KBM-7 (cell line): Measurements from ENCODE around the gene PDCD4.
A peak's percentile ranks its signal among the peaks of the same experiment; 100 is the strongest.
"Not testable (repeated sequence)": the region's sequence is repeated elsewhere in the genome, so short reads cannot be mapped to it uniquely, and the experiment has no call there.

Source experiments
- DNase-seq: peaks from one replicate; pipeline ENCODE4 v3.0.0-alpha.2; 2015
- in situ Hi-C: fragments of 300-500 bp; cut with MboI; formaldehyde crosslinking; loops from 2 replicates; pipeline ENCODE4 v1.14.3; 2020; ENCODE audit warnings: low sequenced_read_pairs, low pct_unique_long_range_greater_than_20kb, mixed read lengths

PDCD4 gene

DNA sequence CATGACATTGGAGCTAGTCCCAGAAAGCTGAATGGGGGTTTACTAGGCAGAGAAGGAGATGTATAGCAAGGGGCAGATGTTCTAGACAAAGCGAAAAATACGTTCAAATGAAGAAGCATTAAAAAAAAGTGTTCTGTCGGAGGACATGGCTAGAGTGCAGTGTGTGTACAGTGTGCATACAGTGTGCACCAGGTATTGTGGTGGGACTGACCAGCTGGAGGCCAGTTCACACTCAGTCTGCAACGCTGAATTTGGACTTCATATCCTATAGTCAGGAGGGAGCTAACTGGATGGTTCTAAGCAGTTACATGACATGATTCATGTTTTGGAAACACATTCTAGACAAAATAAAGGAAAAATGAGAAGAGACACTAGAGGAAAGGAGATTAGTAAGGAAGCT lies 38.4 kb downstream of the PDCD4 start:
- in situ Hi-C loops = no loop called here
- DNase-seq = no peak

DNA sequence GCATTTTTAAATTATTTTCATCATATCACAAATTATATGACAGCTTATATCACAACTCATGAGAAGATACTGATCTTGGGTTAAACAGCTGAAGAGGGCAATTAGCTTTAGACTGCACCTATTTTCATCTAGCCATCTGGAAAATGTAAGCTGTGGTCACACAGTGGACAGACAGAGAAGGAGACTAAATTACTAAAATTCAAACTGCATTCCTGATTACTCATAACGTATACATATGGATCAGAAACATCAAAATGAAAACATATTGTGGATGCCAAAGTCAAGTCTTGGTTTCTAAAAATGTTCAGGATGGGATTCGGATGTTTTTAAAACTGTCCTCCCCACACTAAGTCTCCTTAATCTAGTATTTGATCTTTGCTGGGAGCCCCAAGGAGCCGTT lies 40.6 kb downstream of the PDCD4 start:
- in situ Hi-C loops = no loop called here
- no peak for DNase-seq

DNA sequence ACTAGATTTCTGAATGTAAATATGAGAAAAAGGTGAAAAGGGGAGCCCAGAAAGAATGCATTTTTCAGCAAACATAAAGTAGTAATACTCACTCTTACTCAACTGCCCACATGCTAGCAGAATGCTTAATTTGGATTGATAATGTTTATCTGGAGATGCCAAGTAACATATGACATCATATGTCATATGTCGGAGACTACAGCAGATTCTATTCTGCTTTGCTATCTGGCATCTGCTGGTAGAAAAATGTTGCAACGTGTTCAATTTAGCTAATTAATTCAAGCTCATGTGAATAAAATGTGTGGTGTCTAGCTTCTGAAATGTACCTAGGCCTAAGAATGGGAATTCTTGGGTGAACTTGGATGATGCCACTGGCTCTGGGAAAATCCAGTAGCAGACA lies 42.7 kb downstream of the PDCD4 start:
- no peak for DNase-seq
- in situ Hi-C loops = no loop called here

DNA sequence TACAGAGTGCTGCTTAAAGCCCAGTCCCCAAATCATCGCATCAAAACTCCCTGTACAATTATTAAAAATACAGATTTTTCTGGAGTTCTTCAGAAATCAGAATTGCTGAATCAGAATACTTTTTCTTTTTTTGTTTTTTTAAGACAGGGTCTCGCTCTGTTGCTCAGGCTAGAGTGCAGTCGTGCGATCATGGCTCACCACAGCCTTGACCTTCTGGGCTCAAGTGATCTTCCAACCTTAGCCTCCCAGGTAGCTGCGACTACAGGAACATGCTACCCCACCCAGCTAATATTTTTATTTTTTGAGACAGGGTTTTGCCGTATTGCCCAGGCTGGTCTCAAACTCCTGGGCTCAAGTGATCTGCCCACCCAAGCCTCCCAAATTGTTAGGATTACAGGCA lies 43.3 kb downstream of the PDCD4 start:
- in situ Hi-C loops = no loop called here

DNA sequence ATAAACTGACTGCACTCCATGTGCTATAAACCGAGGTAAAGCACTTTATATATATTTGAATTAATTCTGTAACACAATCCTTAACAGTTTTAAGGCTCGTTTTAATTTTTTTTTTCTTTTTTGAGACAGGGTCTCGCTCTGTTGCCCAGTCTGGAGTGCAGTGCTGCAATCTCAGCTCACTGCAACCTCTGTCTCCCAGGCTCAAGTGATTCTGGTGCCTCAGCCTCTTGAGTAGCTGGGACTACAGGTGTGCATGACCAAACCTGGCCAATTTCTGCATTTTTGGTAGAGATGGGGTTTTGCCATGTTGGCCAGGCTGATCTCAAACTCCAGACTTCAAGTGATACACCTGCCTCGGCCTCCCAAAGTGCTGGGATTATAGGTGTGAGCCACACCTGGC lies 43.9 kb downstream of the PDCD4 start:
- in situ Hi-C loops, DNase-seq: not testable (repeated sequence)

More for the DNA sequence above, 43.3 kb downstream of the PDCD4 start:
- no peak for DNase-seq

DNA sequence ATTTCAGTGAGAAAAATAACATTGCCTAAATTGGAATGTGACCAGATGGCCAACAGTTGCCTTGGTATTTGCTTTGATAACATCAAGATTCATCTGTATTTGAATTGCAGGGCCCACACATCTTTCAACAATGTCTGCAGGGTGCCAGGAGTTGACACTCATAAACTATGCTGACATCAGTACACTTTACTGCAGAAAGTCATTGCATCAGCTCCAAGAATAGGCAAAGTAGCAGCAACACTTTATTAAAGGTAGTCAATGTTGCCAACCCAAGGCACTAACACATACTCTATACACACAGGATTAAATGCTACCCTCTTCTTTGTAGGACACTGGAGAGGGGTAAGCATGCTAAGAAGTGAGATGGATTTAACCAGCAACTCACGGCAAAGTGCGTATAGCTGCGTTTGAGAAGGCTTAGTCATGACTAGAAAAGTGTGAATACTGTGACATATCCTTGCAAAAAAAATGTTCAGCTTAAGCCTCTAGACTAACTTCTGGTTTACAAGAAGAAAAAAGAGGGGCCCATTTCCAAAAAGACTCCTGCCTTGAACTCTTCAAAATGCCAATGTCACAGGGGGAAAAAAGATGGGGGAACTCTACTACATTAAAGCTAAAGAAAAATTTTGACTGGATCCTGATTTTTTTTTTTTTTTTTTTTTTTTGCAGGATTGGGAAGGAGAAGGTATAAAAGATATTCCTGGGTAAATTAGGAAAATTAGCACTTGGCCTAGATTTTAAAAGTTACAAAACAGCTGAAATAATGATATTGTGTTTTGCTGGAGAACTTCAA lies 45.0 kb downstream of the PDCD4 start:
- no peak for DNase-seq
- in situ Hi-C loops = no loop called here

DNA sequence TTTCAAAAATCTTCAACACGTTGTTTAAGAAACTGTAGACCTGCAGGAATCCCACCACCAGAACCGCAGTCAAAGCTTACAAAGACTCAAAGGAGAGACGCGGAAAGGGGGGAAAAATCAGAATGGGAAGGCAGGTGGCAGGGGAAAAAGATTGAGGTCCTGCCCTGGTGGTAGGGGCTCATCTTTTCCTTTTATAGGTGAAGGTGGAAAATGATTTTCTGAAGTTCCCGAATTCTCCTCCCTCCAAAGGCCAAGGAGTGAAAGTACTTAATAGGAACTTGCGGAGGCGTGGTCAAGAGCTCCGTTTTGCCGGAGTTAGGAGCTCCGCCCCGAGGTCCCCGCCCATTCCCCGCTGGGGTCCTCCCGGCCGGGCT lies 46.5 kb downstream of the PDCD4 start:
- in situ Hi-C loops = no loop called here
- peak; percentile 96 for DNase-seq

DNA sequence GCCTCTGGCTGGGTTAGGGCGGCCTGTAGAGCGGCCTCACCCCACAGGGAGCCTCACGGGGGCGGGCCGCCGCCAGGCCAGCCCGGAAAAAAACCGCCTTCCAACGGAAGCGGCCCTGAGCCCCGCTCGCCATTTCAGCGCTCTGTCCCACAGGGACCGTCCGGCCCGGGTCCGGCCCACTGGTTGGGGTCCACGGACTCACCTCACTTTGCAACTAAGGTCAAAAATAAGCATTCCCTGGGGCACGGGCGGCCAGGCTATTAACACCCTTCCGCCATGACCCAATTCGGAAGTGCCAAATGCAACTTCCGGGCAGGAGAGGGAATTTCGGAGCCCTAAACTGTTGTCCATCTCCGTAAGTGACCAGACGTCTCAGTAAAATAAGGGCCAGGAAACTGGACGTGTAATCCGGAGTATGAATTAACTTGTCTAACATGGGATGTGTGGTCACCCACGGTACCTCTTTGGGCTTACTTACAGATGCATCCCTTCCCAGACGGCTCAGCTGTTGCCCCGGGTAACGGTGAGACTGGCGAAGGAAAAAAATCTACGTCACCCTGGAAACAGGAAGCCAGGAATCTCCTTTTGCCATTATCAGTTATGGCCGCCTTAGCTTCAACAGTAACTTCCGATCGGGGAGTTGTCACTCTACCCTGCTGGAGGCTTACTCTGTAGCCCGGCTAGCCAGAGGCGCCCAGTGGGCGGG lies 47.1 kb downstream of the PDCD4 start, which contains the start of gene BBIP1:
Gene BBIP1, minus strand, starts transcription at position 538 of the 706 bp plus-strand sequence. CDS start 1,023 bp downstream, outside the sequence.
- DNase-seq = peak; percentile 100
- in situ Hi-C loops = no loop called here

DNA sequence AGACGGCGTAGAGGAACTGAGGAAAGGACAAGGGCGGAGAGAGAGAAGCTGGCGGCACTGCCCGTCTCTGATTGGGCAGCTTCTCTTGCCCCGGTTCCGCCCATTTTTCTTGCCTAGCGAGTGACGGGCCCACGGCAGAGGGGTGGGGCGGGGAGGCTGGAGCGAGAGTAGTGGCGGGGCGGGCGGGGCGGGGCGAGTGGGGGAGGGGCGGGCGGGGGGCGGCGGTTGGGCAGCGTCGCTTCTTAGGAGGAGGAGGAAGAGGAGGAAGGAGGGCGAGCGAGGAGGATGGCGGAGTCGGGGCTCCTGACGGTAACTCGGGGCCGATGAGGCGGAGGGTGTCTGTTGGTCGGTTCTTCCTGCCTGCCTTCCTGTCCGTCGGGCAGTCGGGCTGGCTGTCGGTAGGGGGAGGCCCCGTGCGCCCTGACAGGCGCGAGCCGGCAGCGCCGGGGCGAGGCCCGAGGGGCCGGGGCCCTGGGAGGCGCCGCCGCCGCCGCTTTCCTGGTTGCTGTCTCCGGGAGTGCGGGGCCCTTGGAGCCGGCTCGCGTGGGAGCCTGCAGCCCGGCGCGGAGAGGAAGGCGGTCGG lies 47.7 kb downstream of the PDCD4 start, which contains the start of gene SHOC2:
Gene SHOC2, plus strand, starts transcription at position 256 of the 583 bp plus-strand sequence. CDS start 44,755 bp downstream, outside the sequence.
- in situ Hi-C loops = no loop called here
- DNase-seq = no peak

DNA sequence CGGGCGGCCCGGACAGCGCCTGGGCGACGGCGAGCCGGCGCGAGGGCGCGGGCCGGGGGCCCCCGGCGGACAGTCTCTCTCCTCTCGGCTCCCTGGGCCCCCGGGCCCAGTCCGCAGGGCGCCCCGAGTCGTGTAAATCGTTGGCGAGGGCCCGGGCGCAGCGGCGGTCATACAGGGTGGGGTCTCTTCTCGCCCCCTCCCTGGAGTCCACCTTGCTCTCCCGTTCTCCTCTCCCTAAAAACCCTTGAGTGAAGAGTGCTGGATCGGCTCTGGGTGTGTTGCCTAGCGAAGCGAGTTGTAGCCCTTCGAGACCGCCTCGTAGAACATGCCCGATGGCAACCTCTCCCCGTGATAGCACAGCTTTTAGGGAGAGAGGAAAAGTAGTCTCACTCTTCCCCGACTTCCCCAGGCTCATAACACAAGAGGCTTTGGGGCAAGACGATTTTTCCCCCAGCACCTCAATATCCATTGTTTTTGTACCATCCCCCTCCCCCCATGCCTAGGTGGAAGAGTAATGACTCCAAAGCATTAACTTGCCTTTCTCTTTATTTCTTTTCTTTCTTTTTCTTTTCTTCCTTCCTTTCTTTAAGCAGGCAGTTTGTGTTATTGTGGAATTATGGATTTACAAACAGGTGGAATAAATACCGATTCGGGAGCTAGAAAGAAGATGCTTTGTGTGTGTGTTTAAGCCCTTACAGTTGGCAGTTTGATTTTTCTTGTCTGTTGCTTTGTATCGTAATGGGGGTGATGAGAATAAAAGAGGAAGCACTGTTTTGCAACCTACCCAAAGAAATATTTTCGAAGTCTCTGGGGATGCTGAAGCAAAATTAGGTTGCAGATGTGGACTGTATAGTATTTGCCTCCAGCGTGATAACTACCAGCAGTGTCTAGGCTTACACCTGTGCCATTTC lies 48.5 kb downstream of the PDCD4 start:
- peak; percentile 83 for DNase-seq
- in situ Hi-C loops = no loop called here

DNA sequence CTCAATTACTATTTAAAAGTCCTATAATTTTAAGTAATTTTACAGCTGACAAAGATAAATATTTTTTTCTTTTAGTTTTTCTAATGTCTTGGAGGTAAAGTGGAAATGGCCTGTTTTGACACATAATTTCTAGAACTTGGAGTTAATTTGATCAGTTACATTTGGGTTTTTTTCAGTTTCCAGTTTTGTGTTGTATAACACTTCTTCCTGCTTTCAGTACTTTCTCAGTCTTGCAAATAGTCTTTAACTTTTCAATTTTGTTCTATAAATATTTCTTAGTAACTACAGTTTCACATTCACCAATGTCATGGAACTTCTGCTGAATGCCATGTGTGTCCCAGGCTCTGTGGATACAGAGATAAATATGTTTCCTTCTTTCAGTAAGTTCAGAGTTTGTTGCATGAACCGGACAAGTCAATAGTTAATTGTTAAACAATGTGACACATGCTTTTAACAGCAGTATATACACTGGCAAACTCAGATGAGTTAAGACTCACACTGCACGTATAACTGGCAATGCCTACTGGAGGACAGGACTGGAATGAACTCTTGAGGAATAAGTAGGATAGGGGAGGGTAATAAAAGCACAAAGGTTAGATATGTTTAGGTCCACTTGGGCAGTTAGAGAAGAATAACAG lies 52.2 kb downstream of the PDCD4 start:
- in situ Hi-C loops = no loop called here
- no peak for DNase-seq

DNA sequence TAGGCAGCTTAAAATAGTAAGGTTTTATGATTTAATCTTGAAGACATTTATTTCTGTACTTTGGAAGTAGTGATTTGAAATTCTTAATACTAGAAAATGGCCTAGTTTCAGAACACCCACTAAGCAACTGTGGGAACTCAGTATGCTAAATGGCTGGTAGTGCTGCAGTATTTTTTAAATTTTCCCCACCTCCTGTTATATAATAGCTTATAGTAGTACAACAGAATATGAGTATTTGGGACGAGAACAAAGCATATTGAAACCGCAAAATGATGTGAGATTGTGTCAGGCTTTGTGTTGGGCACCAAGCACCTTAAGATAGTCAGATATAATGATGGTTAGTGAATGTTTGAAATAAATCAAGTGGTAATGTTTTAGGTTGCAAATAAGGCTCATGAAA lies 55.7 kb downstream of the PDCD4 start:
- in situ Hi-C loops = no loop called here
- DNase-seq = no peak

DNA sequence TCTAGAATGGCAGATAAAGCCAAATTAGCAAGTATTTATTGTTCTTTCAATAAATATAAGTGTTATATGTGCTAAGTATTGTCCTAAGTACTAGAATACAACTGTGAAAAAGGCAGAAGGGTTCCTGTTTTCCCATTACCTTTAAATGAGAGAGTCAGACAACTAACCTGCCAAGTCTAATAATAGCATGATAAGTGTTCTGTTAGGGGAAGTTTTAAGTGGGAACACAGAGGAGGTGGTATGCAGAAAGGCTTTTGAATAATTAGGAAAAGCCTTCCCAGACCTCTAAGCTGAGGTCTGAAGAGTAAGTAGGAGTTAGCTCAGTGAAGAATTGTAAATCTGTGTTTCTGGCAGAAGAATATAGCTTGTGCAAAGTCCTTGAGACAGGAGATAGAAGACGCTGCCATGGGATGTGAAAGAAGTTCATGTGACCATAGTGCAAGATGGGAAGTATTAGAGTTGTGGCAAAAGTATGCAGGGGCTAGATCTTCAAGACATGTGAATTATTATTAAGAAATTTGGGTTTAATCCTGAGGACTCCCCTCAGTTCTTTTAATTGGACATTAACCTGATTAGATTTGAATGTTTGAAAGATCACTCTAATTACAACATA lies 60.1 kb downstream of the PDCD4 start:
- no peak for DNase-seq
- in situ Hi-C loops = no loop called here

DNA sequence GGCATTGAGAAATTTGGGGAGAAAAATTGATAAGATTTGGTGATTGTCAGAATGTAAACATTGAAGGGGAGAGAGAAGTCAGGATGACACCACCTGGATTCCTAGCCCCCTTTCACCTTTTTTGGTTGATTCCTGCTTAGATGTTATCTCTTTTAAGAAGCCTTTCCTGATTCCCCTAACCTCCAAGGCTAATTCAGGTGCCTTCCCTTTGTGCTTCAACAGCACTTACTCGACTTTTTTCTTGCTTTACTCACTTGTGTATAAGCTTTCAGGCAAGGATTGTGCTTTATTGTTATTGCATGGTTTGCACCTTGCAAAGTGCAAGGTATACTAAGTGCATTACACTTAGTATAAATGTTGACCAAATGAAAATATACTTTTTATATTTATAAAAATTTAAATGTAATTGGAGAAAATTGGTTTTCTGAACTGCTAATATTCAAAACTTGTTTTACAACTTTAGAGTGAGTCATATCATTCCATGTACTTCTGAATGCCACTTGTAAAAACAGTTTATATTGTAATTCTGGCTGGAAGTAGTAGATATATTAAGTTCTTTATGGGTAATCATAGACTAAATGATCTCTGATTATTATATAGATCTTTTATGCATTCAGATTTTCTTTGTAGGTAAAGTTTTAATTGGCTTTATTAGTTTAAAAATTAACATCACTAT lies 60.9 kb downstream of the PDCD4 start:
- in situ Hi-C loops = no loop called here
- DNase-seq = no peak

DNA sequence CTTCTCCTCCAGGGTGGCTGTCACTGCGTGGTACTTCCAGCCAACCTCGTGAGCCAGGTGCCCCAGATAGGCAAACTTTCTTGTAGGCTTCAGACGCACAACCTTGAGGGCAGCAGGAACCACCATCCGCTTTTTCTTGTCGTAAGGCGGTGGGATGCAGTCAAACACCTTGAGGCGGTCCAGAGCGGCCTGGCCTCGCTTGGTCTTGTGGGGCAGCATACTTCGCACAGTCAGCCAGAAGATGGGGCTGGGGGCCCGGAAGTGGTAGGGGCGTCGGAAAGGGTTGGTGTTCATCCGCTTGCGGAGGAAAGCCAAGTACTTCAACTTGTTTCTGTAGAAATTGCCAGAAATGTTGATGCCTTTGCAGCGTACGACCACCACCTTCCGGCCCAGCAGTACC lies 65.0 kb downstream of the PDCD4 start:
- DNase-seq = no peak
- in situ Hi-C loops = no loop called here

DNA sequence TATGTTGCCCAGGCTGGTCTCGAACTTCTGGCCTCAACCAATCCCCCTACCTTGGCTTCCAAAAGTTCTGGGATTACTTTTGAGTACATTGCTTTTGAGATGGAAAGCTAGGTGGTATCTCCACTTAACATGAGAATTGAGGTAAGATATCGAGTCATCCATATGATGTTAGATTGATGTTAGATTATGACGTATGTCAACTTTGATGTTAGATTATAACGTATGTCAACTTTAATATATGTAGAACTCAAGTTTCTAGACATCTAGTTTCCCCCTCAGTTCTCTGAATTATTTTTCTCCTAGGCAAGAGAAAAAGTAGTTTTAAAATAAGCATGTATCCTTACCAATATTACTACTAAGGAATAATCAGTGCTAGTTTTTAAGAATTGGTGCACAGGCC lies 67.7 kb downstream of the PDCD4 start:
- in situ Hi-C loops = no loop called here
- no peak for DNase-seq

DNA sequence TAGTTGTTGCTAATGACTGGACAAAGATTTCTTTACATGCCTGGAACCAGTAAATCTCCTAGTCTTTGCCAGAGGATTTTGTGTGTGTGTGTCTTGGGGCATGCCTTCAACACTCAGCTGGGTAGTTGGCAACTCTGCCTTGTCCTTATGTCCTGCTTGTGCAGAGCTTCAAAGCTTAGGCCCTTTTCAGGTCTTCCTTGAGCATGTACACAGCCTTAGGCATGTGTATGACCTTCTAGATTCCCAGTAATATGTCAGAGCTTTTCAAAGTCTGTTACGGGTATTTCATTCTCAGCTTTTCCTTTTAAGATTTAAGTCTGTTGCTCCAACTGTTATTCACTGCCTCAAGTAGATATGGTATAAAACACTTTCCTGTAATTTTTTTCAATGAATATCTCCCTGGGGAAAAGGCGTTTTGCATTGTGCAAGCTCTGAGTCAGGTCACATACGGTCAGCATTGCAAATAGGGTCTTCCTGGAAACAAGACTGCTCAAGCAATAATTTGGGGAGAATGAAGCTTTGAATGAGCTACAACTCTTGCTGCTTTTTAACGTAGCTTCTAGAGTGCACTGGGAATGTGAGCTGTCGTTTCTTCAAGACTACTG lies 73.2 kb downstream of the PDCD4 start:
- DNase-seq = no peak
- in situ Hi-C loops = no loop called here
